MM.1S (cell line): ENCODE measurements around the gene FOSL1.

Experiments used
- CTCF ChIP-seq: fragments of 300-600 bp; sonication (generic); IDR thresholded peaks from 2 replicates; pipeline ENCODE4 v1.5.1; 2016; ENCODE audit warnings: antibody characterized with exemption, low read length, mixed read lengths
- EZH2 ChIP-seq: fragments of 300-600 bp; sonication (generic); optimal IDR thresholded peaks from 2 replicates; pipeline ENCODE3; 2017; ENCODE audit warnings: low read depth, mild to moderate bottlenecking, antibody characterized with exemption, low read length, mixed read lengths

- no peak for TF ChIP-seq CTCF
- no peak for TF ChIP-seq EZH2
Observed at GRCh38 chr11:65900899-65901180, 652 bp upstream of the FOSL1 start.
